Loucy (cell line): ENCODE results near the gene NELFCD.
A peak's percentile ranks its signal among the peaks of the same experiment; 100 is the strongest.

Experiments
- H2AFZ ChIP-seq: fragments of 200-600 bp; sonication (generic); 2 replicates; pipeline ENCODE4 v1.6.0; 2016; ENCODE audit warnings: antibody characterized with exemption, mild to moderate bottlenecking, low read length, moderate library complexity
- H3F3A ChIP-seq: fragments of 200-600 bp; 2 replicates; pipeline ENCODE4 v1.6.0; 2016; ENCODE audit warnings: antibody characterized with exemption, low read depth, mild to moderate bottlenecking
- H3K27me3 ChIP-seq: fragments of 200-600 bp; sonication (generic); 2 replicates; pipeline ENCODE4 v1.6.1; 2014; ENCODE audit warnings: low read length, mild to moderate bottlenecking; ENCODE audit not compliant: insufficient read depth, poor library complexity, severe bottlenecking
- H3K36me3 ChIP-seq: fragments of 200-600 bp; sonication (generic); 2 replicates; pipeline ENCODE4 v1.6.1; 2016; ENCODE audit warnings: low read length; ENCODE audit not compliant: insufficient read depth
- H3K4me1 ChIP-seq: fragments of 200-600 bp; sonication (generic); 2 replicates; pipeline ENCODE4 v1.5.1; 2014; ENCODE audit warnings: low read length, mild to moderate bottlenecking; ENCODE audit not compliant: insufficient read depth, poor library complexity, severe bottlenecking
- H3K4me2 ChIP-seq: fragments of 200-600 bp; sonication (generic); 2 replicates; pipeline ENCODE4 v1.6.0; 2014; ENCODE audit warnings: antibody characterized with exemption, low read length, low read depth, mild to moderate bottlenecking; ENCODE audit not compliant: poor library complexity, severe bottlenecking
- H3K4me3 ChIP-seq: fragments of 200-600 bp; sonication (generic); 2 replicates; pipeline ENCODE4 v1.5.1; 2014; ENCODE audit warnings: low read length, mild to moderate bottlenecking, mixed read lengths; ENCODE audit not compliant: poor library complexity, severe bottlenecking
- H3K79me2 ChIP-seq: fragments of 200-600 bp; sonication (generic); 2 replicates; pipeline ENCODE4 v1.6.1; 2014; ENCODE audit warnings: low read length; ENCODE audit not compliant: insufficient read depth
- H3K9ac ChIP-seq: fragments of 200-600 bp; sonication (generic); 2 replicates; pipeline ENCODE4 v1.6.0; 2014; ENCODE audit warnings: mild to moderate bottlenecking, low read depth, low read length, moderate library complexity; ENCODE audit not compliant: poor library complexity, severe bottlenecking
- H3K9me2 ChIP-seq: fragments of 200-600 bp; sonication (generic); replicated peaks from 2 replicates; pipeline ENCODE4 v1.6.1; 2016; ENCODE audit warnings: low read depth, low read length, mixed read lengths
- H3K9me3 ChIP-seq: fragments of 200-600 bp; sonication (generic); 2 replicates; pipeline ENCODE4 v1.6.1; 2014; ENCODE audit warnings: mild to moderate bottlenecking, antibody characterized with exemption, low read length, low read depth; ENCODE audit not compliant: insufficient read depth
- H4K20me1 ChIP-seq: fragments of 200-600 bp; sonication (generic); 2 replicates; pipeline ENCODE4 v1.6.0; 2014; ENCODE audit warnings: antibody characterized with exemption, low read length, mild to moderate bottlenecking; ENCODE audit not compliant: insufficient read depth, poor library complexity, severe bottlenecking
- EZH2phosphoT487 ChIP-seq: fragments of 200-600 bp; IDR thresholded peaks from 2 replicates; pipeline ENCODE4 v1.6.1; 2018; ENCODE audit warnings: antibody characterized with exemption, mild to moderate bottlenecking, moderate library complexity, borderline replicate concordance
- TF ChIP-seq, protein P1 (sequence below): fragments of 200-600 bp; sonication (generic); conservative IDR thresholded peaks from 2 replicates; pipeline ENCODE4 v1.5.1; 2014; ENCODE audit warnings: mild to moderate bottlenecking, antibody characterized with exemption, low read length

NELFCD gene

DNA sequence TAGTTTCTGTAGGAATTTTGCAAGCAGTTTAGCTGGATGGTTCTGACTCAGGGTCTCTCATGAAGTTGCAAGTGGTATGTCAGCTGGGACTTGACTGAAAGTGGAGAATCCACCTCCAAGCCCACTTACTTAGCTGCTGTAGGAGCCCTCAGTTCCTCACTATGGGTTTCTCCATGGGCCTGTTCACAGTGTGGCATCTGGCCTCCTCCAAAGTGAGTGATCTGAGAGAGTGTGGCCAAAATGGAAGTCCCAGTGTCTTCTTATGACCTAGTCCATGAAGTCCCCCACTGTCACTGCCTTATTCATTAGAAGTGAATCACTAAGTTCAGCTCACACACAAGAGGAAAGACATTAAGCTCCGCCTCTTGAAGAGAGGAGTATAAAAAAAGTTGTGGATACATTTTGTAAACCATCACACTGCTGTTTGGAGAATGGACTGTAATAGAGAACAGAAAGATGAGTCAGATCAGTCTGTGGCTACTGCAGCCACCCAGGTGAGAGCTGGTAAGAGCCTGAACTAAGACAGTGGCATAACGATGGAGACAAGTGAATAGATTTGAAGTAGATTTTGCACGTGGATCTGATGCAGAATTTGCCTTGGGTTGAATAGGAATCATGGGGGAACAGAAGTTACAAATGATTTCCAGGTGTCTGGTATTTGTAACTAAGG lies 4.9 kb upstream of the NELFCD start:
- no peaks in the 10 kb centered on the region for H3K9me2 ChIP-seq
- H2AFZ ChIP-seq: no peak overlapping the region
- H3K36me3 ChIP-seq: no peaks in the 10 kb centered on the region
- TF ChIP-seq, protein P1, sequence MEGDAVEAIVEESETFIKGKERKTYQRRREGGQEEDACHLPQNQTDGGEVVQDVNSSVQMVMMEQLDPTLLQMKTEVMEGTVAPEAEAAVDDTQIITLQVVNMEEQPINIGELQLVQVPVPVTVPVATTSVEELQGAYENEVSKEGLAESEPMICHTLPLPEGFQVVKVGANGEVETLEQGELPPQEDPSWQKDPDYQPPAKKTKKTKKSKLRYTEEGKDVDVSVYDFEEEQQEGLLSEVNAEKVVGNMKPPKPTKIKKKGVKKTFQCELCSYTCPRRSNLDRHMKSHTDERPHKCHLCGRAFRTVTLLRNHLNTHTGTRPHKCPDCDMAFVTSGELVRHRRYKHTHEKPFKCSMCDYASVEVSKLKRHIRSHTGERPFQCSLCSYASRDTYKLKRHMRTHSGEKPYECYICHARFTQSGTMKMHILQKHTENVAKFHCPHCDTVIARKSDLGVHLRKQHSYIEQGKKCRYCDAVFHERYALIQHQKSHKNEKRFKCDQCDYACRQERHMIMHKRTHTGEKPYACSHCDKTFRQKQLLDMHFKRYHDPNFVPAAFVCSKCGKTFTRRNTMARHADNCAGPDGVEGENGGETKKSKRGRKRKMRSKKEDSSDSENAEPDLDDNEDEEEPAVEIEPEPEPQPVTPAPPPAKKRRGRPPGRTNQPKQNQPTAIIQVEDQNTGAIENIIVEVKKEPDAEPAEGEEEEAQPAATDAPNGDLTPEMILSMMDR: no peak
- TF ChIP-seq EZH2phosphoT487: no peak
- no peaks in the 10 kb centered on the region for H3K4me1 ChIP-seq
- no peaks in the 10 kb centered on the region for H3K27me3 ChIP-seq
- no peak overlapping the region for H3K4me2 ChIP-seq
- H3K4me3 ChIP-seq: no peak overlapping the region
- no peak overlapping the region for H3K9ac ChIP-seq
- no peaks in the 10 kb centered on the region for H4K20me1 ChIP-seq
- H3K79me2 ChIP-seq: 0 out of 2 replicates have a peak, but pooled peaks cover 5% of the 10 kb centered on the region
- no peaks in the 10 kb centered on the region for H3K9me3 ChIP-seq
- no peaks in the 10 kb centered on the region for H3F3A ChIP-seq

DNA sequence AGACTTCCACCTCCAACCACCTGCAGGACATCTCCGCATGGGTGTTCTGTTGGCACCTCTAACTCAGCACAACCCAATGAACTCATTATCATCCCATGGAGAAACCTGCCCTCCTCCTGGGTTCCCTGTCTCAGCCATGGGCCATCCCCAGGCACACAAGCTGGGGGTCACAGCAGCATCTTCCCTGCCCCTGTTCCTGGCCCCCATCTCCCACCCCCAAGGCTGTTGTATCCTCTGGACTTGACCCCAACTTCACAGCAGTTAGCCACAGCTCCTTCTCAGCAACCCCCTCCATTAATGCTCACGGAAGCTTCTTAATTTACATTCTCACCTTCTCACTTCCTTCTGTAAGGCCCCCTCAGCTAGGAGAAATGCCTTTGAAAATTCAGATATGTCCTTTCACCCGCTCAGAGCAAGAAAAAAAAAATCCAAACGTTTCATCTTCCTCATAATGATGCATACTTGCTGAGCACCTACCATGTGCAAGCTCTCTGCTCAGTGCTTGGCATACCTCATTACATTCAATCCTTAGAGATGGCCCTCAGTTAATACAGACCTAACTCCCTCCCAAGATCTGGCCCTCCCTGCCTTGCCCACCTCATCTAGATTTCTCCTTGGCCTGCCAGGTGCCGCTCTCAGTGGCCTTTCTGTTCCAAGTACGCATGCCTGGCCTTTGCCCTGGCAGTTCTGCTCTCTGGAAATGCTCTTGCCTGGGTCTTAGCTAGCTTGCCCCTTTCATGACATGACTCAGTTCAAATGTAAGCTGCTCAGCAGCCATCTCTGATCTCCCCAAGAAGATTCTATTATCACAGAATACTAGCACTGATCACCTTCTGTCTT lies 2.5 kb upstream of the NELFCD start:
- Histone ChIP-seq H3K9me2 (no peaks in the 10 kb centered on the region), H4K20me1 (no peaks in the 10 kb centered on the region), H3K9me3 (no peaks in the 10 kb centered on the region), H2AFZ (no peak overlapping the region), H3K4me3 (no peak overlapping the region), H3K36me3 (no peaks in the 10 kb centered on the region), H3K79me2 (peaks cover 26% of the 10 kb centered on the region), H3K4me2 (no peak overlapping the region), H3K9ac (no peak overlapping the region), H3K4me1 (peaks cover 10% of the 10 kb centered on the region), H3K27me3 (no peaks in the 10 kb centered on the region), H3F3A (no peaks in the 10 kb centered on the region)
- no peak for TF ChIP-seq EZH2phosphoT487
- TF ChIP-seq, protein P1: no peak

DNA sequence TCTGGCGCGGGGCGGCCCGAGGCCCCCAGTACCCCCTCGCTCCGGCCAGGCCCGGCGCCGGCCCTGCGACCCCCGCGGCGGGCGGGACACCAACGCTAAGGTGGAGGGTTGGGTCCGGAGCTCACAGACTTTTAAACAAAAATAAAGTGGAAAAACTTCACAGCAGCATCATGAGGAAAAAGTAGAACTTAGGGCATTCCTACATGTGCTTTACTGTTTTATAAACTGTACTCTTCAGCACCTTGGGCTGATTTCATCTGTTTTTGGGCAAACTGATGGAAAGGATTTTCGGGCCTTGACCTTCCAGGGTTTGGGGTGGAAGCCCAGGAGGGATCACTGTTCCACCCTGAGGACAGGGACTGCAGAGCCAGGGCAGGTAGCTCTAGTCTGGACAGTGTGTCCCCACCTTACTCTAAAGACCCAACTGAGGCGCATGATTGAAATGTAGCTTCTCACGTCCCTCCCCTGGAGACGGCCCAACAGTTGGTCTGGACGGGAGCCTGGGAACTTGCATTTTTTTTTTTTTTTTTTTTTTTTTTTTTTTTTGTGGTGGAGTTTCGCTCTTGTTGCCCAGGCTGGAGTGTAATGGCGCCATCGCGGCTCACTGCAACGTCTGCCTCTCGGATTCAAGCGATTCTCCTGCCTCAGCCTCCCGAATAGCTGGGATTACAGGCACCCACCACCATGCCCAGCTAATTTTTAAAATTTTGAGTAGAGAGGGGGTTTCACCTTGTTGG lies 740 bp downstream of the NELFCD start:
- TF ChIP-seq, protein P1: no peak
- no peak for TF ChIP-seq EZH2phosphoT487
- Histone ChIP-seq H3F3A (no peaks in the 10 kb centered on the region), H3K9ac (peak overlapping the region; percentile 82), H3K27me3 (no peaks in the 10 kb centered on the region), H4K20me1 (peaks cover 19% of the 10 kb centered on the region), H3K4me1 (peaks cover 24% of the 10 kb centered on the region), H3K9me3 (no peaks in the 10 kb centered on the region), H3K36me3 (peaks cover 3% of the 10 kb centered on the region; the same call in 1 of the 2 replicates), H2AFZ (peak overlapping the region; percentile 81), H3K79me2 (peaks cover 53% of the 10 kb centered on the region), H3K4me2 (peak overlapping the region; percentile 74), H3K4me3 (peak overlapping the region; percentile 83), H3K9me2 (no peaks in the 10 kb centered on the region)
